Calu3 (cell line): Measurements from ENCODE around the gene COX20. TPM values are rescaled to one million over a fixed set of nuclear protein-coding genes. Genes with fewer than 3 reads are reported as not detected.

Experiments
- BruUV-seq: library from RNA; stranded (reverse); fragments of 400-500 nt; replicated peaks from 2 replicates; lab custom pipeline; 2021; lab: Mats Ljungman, UMichigan
- CTCF ChIA-PET: fragments of 300-600 bp; sonication (Branson Sonifier 250); formaldehyde crosslinking; loops from one replicate; lab custom pipeline; 2022; ENCODE audit warnings: antibody characterized with exemption; lab: Charles Lee
- DNase-seq: peaks from one replicate; pipeline ENCODE4 v3.0.0; 2022
- H3K27ac Mint-ChIP-seq: one replicate; pipeline ENCODE4 v1.8.0; 2022; ENCODE audit warnings: mixed read lengths; ENCODE audit not compliant: unreplicated experiment
- H3K27me3 Mint-ChIP-seq: one replicate; pipeline ENCODE4 v1.8.0; 2022; ENCODE audit warnings: mixed read lengths; ENCODE audit not compliant: unreplicated experiment
- H3K36me3 Mint-ChIP-seq: one replicate; pipeline ENCODE4 v1.8.0; 2022; ENCODE audit warnings: mild to moderate bottlenecking, moderate library complexity, mixed read lengths; ENCODE audit not compliant: insufficient read depth, unreplicated experiment
- H3K4me1 Mint-ChIP-seq: one replicate; pipeline ENCODE4 v1.8.0; 2022; ENCODE audit warnings: mild to moderate bottlenecking, low read depth, mixed read lengths; ENCODE audit not compliant: unreplicated experiment
- H3K4me3 Mint-ChIP-seq: one replicate; pipeline ENCODE4 v1.8.0; 2022; ENCODE audit warnings: mild to moderate bottlenecking, low read depth, moderate library complexity, mixed read lengths; ENCODE audit not compliant: unreplicated experiment
- H3K9me3 Mint-ChIP-seq: one replicate; pipeline ENCODE4 v1.8.0; 2022; ENCODE audit warnings: low read depth, mixed read lengths; ENCODE audit not compliant: unreplicated experiment
- CTCF ChIP-seq: fragments of 200-600 bp; IDR thresholded peaks from one replicate; pipeline ENCODE4 v1.8.0; 2022; ENCODE audit warnings: antibody characterized with exemption; ENCODE audit not compliant: unreplicated experiment
- intact Hi-C: fragments of 100-400 bp; cut with micrococcal nuclease; formaldehyde crosslinking; loops from one replicate; pipeline ENCODE4 v1.10.0; 2022; ENCODE audit not compliant: unreplicated experiment
- total RNA-seq: library from RNA; stranded (reverse); gene quantifications from 2 replicates; pipeline ENCODE4 v1.2.3, GENCODE V29; 2022

Gene COX20
- total RNA-seq, 1 experiment from 2014 or later: 32.8 TPM

GRCh38 chr1:244837597-244838258 is 2.3 kb downstream of the COX20 start:
- peaks cover 92% of the 10 kb centered on the region for H3K36me3 Mint-ChIP-seq
- peaks cover 73% of the 10 kb centered on the region for H3K4me1 Mint-ChIP-seq
- TF ChIP-seq CTCF: no peak
- BruUV-seq: no TSS peak
- H3K27ac Mint-ChIP-seq: peak overlapping the region; percentile 59
- CTCF ChIA-PET: interaction anchor here (0.5 to 0.9 kb wide), 2 partner anchors 133 to 205 kb away, joined by 3 to 10 read pairs; no protein-coding TSS in a partner anchor
- no peaks in the 10 kb centered on the region for H3K27me3 Mint-ChIP-seq
- H3K9me3 Mint-ChIP-seq: no peaks in the 10 kb centered on the region
- H3K4me3 Mint-ChIP-seq: peak overlapping the region; percentile 58
- no peak for DNase-seq
- intact Hi-C loops: loop anchor here (2.0 kb wide), 1 partner anchor 23 kb away; no protein-coding TSS in a partner anchor

- H3K27ac Mint-ChIP-seq: peak overlapping the region; percentile 50
- intact Hi-C loops: loop anchor here (2.0 to 5.0 kb wide), 2 partner anchors 133 to 203 kb away; no protein-coding TSS in a partner anchor
- H3K36me3 Mint-ChIP-seq: peaks cover 95% of the 10 kb centered on the region
These were observed 4.2 kb downstream of the COX20 start for GRCh38 chr1:244839656-244840055.

GRCh38 chr1:244840219-244840794 is 4.8 kb downstream of the COX20 start:
- Mint-ChIP-seq H3K36me3 (peaks cover 95% of the 10 kb centered on the region), H3K4me3 (peak overlapping the region; percentile 18), H3K4me1 (peaks cover 58% of the 10 kb centered on the region), H3K27me3 (no peaks in the 10 kb centered on the region), H3K9me3 (no peaks in the 10 kb centered on the region), H3K27ac (peak overlapping the region; percentile 65)
- CTCF ChIA-PET: no interaction called here
- BruUV-seq: no TSS peak
- intact Hi-C loops: loop anchor here (2.0 to 5.0 kb wide), 2 partner anchors 132 to 202 kb away; no protein-coding TSS in a partner anchor
- no peak for TF ChIP-seq CTCF
- no peak for DNase-seq

More at GRCh38 chr1:244839656-244840055, 4.2 kb downstream of the COX20 start:
- CTCF ChIA-PET: no interaction called here
- Mint-ChIP-seq H3K27me3 (no peaks in the 10 kb centered on the region), H3K9me3 (no peaks in the 10 kb centered on the region), H3K4me3 (no peak overlapping the region), H3K4me1 (peaks cover 60% of the 10 kb centered on the region)
- no TSS peak for BruUV-seq
- DNase-seq: no peak
- no peak for TF ChIP-seq CTCF

- no peak for DNase-seq
- H3K27ac Mint-ChIP-seq: peak overlapping the region; percentile 65
- CTCF ChIA-PET: interaction anchor here (0.9 to 1.3 kb wide), 3 partner anchors 8 to 201 kb away, joined by 3 to 6 read pairs (median 3); no protein-coding TSS in a partner anchor
- no peaks in the 10 kb centered on the region for H3K9me3 Mint-ChIP-seq
- H3K27me3 Mint-ChIP-seq: no peaks in the 10 kb centered on the region
- H3K4me1 Mint-ChIP-seq: peaks cover 52% of the 10 kb centered on the region
- intact Hi-C loops: loop anchor here (2.0 to 5.0 kb wide), 2 partner anchors 131 to 201 kb away; no protein-coding TSS in a partner anchor
- peak overlapping the region; percentile 18 for H3K4me3 Mint-ChIP-seq
- no peak for TF ChIP-seq CTCF
- BruUV-seq: no TSS peak
- H3K36me3 Mint-ChIP-seq: peaks cover 95% of the 10 kb centered on the region
These were observed 5.9 kb downstream of the COX20 start for GRCh38 chr1:244841273-244841927.
